HG03342 (cell line): Measurements from ENCODE around the gene VSX1.

Source experiments
- ATAC-seq: cut with Tn5 transposase; IDR thresholded peaks from one replicate; pipeline ENCODE4 v1.9.1; 2021; ENCODE audit warnings: mild to moderate bottlenecking, moderate library complexity; ENCODE audit not compliant: unreplicated experiment

The VSX1 gene

GRCh38 chr20:25054995-25055629, 26.8 kb downstream of the VSX1 start:
- no peak for ATAC-seq

GRCh38 chr20:25054096-25054820, 27.7 kb downstream of the VSX1 start:
- no peak for ATAC-seq

GRCh38 chr20:25053255-25054031, 28.5 kb downstream of the VSX1 start:
- no peak for ATAC-seq

GRCh38 chr20:25052255-25053194, 29.4 kb downstream of the VSX1 start:
- ATAC-seq: no peak

GRCh38 chr20:25051386-25052155, 30.4 kb downstream of the VSX1 start:
- no peak for ATAC-seq

GRCh38 chr20:25050501-25051350, 31.2 kb downstream of the VSX1 start:
- no peak for ATAC-seq

GRCh38 chr20:25050082-25050481, 31.9 kb downstream of the VSX1 start:
- no peak for ATAC-seq

GRCh38 chr20:25049261-25050060, 32.5 kb downstream of the VSX1 start:
- ATAC-seq: no peak

GRCh38 chr20:25048519-25048952, 33.4 kb downstream of the VSX1 start:
- no peak for ATAC-seq

GRCh38 chr20:25047766-25048165, 34.2 kb downstream of the VSX1 start:
- no peak for ATAC-seq

GRCh38 chr20:25046736-25047666, 34.9 kb downstream of the VSX1 start:
- no peak for ATAC-seq

GRCh38 chr20:25046181-25046641, 35.7 kb downstream of the VSX1 start:
- ATAC-seq: no peak

GRCh38 chr20:25045343-25045712, 36.6 kb downstream of the VSX1 start:
- no peak for ATAC-seq

- ATAC-seq: no peak
Observed at GRCh38 chr20:25044660-25045342, 37.1 kb downstream of the VSX1 start.

- no peak for ATAC-seq
Observed at GRCh38 chr20:25044261-25044560, 37.7 kb downstream of the VSX1 start.

GRCh38 chr20:25043499-25044260, 38.3 kb downstream of the VSX1 start:
- no peak for ATAC-seq
